A673 (cell line): Measurements from ENCODE around the gene TREM2.

Experiments
- CTCF ChIP-seq: fragments of 300-800, 200-600 bp; sonication (generic); conservative IDR thresholded peaks from 2 replicates; pipeline ENCODE4 v1.5.1; 2017; ENCODE audit warnings: low read depth, mild to moderate bottlenecking, antibody characterized with exemption, low read length, moderate library complexity, mixed read lengths
- EZH2 ChIP-seq: fragments of 200-600 bp; sonication (generic); IDR thresholded peaks from 2 replicates; pipeline ENCODE4 v1.6.1; 2017; ENCODE audit warnings: borderline replicate concordance, low read depth, mild to moderate bottlenecking, mixed read lengths, antibody characterized with exemption, low read length; ENCODE audit not compliant: poor library complexity, severe bottlenecking

GRCh38 chr6:41170547-41171160 is 7.7 kb upstream of the TREM2 start:
- TF ChIP-seq CTCF: no peak
- TF ChIP-seq EZH2: no peak
